GM18511 (cell line): ENCODE results near the gene DPP6.
"Not testable (repeated sequence)": the region's sequence is repeated elsewhere in the genome, so short reads cannot be mapped to it uniquely, and the experiment has no call there.

ENCODE experiments used
- ATAC-seq: cut with Tn5 transposase; IDR thresholded peaks from one replicate; pipeline ENCODE4 v1.9.1; 2021; ENCODE audit warnings: mild to moderate bottlenecking, moderate library complexity; ENCODE audit not compliant: unreplicated experiment

DPP6 gene

DNA sequence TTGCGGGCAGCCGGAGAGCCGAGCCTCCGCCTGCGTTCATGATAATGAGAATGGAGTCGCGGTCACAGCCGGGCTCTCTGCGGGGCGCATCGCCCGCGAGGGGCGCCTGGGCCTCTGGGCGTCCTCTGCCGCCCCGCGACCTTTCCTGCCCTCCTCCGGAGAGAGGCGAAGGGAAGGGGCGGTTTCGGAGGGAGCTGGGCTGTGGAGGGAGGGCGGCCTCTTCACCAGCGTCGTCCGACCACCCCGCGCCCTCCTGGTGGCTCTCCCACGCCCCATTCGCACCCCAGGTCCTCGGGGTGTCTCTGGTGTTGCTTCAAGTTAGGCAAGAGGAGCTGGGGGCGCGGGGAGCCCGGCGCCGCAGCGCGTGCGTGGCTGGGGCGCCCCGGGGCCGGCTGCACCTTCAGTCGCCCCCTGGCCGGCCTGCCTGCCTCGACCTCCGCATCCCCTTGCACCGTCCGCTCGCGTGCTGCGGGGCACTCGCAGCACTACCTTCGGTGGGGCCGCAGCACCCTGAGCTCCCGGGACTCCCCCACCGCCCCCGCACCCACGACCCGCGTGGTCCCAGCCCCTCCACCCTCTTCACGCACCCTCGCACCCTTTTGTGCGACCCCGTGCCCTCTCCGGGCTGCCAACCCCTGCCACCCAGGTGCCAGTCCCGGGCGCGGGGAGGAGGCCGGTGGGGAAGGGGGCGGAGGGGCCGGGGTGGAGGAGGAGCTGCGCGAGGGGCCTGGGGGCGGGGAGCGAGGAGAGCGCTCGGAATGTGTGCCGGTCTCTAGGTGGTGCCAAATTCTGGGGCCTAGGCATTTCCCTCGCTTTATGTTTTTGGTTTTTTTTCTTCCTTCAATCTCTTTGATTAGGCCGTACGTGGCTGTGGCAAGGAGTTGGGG, at the start of gene DPP6:
Gene DPP6, plus strand, starts transcription at position 756 of the 887 bp plus-strand sequence.
- not testable (repeated sequence) for ATAC-seq

DNA sequence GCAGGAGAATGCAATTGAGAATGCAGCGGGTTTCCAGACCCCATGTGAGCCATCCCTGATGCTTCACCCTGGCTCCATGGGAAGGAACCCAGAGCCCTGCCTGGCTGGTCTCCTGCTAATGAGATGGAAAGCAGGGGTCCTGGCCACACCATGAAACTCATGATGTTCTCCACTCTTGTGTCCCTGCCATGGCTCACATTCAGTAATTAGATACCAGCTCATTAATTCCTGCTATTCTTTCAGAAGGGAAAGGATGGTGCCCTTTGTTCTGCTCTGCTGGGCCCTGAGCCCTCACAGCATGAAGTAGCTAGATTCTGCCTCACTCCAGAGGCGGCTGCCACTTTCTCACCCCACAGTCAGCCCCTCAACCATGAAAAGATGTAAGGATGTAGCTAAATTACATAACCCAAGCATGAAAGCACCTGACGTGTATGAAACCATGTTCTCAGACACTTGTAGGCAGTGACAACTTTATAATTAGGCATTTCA, 42.7 kb upstream of the DPP6 start:
- ATAC-seq = not testable (repeated sequence)

DNA sequence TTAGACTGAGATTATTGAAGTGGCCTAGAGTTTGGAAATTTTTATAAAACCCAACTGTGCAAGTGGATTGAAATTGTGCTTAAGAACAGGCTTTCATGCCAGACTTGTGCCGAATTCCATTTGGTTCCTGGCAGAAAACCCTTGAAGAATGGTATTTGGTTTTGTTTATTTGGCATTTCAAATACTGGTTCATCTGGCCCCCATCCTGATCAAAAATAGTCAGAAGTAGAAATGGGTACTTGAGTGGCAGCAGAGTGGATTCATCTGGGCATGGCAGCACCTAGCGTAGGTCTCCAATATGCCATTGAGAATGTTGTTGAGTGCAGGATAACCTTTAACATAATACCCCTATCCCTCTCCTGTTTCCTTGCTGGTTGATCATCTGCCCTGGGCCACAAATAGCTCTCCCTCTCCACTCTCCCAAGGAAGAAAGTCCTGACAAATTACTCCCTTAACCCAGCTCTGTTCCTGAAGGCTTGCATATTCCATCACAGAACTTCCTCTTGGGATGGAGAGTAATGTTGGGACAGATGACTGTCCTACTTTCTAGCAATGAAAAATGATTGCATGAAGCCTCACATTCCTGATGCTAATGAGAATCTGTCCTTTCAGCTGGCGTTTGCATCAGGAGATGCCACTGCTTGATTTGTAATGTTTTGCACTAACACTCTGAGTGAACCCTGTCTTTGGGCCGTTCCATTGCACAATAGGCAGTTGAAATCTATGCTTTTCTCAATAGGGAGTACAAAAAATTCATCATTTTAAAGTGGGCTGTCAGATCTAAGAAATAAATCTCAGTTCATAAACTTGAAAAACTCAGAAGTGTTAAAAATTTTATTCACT, 41.3 kb upstream of the DPP6 start:
- ATAC-seq = not testable (repeated sequence)

DNA sequence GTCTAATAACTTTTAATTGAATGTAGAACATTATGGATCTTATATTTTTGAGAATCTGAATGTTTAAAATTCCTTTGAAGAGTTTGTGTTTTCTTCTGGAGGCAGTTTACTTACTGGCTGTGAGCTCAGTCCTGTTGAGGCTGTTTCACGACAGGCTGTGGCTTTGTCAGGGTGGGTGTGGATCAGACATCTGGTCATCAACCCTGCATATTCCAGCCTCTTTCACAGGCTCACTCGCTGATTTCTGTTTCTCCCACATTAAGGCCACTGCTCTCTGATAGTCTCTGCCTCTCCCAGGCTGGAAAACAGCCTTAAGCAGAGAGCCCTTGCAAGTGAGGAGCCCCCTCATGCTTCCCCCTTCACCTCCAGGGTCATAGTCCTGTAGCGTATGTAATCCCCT, 39.4 kb upstream of the DPP6 start:
- ATAC-seq = not testable (repeated sequence)

DNA sequence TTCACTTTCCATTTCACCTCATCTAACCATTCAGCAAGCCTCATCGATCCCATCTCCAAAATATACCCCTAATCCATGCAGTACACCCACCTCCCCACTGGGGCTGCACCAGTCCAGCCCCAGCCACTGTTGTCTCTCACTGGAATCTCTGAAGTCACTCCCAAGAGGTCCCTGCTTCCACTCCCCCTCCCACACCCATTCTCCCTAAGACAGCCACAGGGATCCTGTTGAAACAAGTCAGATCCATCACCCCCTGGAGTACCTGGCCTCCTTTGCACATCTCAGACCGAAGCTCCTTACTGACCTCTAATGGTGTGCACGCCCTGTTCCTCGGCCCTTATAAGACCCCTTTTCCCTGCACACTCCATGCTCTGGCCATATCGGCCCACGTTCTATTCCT, 36.6 kb upstream of the DPP6 start:
- not testable (repeated sequence) for ATAC-seq

DNA sequence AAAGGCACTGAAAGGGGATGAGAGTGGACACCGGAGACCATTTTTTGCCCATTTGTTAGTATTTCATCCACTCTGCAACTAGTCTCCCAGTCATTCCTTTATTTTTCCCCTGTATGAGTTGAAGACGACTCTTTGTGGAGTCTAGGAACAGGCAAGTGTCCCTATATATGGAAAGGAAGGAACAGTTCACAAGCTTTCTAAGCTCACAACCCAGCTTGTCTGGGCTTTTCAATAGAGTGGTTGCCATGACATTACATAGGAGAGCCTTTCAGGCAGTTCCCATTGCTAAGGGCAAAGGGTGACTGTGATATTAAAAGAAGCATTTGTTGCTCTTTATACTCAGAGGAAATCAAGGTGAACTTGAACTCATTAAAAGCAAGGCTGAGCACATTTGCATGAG, 33.8 kb upstream of the DPP6 start:
- ATAC-seq = not testable (repeated sequence)

DNA sequence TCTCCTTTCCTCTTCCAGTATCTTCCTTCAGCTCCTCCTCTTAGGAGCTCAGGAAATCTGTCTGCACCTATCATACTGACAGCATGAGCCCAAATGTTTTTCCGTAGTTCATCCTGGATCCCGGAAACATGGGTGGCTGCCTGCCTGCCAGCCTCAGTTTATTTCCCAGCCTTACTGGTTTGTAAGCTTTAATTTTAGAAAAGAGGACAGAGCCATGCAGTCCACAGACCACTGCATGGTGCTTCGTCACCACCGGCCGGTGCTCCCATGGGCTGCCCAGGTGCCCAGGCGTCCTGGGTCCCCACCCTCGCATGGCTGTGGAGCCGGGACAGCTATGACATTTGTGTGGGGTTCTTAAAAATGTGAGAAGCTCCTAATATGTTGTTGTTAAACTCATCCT, 24.4 kb upstream of the DPP6 start:
- not testable (repeated sequence) for ATAC-seq

DNA sequence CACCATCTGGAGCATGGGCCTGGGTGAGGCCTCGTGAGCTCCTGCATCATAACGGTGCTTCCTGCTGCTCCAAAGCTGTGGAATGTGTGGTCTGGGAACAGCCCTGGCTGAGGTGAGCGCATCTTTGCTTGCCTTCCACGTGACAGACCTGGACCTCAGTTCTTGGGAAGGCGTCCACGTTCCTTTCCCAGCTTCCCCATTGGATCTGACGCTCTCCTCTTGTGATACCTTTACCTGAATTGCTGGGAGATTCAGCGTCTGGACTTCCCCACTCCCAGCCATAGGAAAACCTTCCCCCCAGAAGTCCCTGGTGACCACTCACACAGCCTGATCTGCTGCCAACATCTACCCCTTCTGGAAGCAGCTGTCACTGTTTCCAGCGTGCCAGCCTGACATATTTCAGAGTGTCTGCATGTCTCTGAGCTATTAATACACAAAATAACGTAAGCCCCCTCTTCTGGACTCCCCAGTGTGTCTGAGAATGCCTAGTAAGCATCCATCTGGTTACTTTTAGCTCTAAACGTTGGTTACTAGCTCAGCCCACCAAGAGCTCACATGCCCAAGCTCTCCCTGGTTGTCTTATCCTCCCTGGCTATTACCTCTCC, 21.6 kb upstream of the DPP6 start:
- not testable (repeated sequence) for ATAC-seq

DNA sequence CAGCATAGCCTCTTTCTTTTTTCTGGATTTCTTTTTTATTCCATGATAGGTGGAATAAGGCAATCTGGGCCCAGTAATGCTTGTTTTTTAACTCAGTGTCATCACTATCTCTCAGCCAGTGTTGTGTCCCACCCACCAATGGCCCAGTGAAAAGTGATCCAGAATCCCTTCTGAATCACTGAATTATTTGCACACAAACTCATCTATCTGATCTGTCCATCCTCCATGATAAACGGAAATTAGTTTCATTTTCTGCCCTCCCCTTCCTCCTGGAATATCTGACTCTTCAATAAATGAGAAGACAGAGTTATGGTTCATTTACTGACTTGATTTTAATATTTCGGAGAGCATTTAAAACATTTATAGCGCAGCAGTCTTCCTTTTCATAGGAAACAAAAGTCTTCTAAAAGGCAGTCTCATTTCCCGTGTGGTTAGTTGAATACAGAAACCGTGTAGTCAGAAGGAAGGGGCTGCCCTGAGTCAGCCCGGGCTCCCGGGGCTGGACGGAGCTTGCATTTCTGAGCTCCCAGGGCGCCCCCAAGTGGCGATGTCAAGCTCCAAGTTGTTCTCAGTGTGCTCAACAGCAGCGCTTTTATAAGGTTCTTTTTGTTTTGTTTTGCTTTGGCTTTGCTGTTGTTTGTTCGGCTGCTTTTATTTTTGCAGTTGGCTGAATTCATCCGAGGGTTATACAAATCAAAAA, 12.6 kb upstream of the DPP6 start:
- ATAC-seq = not testable (repeated sequence)

DNA sequence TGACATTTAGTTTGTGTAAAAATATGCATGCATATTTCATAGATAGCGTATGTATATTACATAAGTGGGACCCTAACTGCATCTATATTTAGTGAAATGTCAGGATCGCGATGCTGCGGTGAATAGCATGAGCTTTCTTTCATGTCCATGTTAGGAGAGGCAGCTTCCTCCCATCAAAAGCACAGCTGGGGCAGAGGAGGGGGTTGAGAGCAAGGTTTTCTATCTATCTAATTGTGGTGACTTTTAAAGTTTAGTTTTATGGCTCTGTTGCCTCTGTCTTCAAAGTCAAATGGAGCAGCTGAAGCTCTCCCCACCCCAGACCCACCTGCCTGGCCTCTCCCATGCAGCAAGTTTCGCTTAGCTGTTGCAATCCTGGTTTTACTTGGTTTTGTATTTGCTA, 1.8 kb upstream of the DPP6 start:
- ATAC-seq = not testable (repeated sequence)

DNA sequence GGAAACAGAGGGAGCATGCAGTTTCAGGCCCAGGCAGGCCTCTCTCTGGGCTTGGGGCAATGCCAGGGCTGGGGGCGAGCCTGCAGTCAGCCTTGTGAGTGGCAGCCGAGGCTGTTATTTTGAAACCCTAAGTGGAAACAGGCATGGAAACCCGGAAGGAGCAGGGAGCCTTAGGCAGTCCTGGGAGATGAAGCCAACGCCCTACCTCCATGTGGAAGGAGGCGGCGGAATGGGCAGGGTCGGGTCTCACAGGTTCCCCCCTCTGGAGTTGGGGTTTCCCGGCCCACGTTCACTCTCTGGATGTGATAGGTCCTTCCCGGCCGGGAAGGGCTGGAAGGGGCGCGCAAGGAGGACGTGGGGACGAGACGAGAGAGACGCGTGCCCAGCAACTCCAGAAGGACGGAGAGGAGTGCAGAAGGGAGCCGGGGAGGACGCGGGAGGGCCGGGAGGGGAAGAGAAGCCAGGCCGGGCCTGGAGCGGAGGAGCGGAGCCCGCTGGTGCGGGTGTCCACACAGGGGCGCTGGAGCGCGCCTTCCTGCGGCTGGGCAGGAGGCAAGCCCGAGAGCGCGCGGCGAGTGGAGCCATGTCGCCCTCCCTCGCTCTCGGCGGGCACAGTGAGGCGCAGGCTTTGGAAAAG, 1.1 kb upstream of the DPP6 start:
- not testable (repeated sequence) for ATAC-seq

DNA sequence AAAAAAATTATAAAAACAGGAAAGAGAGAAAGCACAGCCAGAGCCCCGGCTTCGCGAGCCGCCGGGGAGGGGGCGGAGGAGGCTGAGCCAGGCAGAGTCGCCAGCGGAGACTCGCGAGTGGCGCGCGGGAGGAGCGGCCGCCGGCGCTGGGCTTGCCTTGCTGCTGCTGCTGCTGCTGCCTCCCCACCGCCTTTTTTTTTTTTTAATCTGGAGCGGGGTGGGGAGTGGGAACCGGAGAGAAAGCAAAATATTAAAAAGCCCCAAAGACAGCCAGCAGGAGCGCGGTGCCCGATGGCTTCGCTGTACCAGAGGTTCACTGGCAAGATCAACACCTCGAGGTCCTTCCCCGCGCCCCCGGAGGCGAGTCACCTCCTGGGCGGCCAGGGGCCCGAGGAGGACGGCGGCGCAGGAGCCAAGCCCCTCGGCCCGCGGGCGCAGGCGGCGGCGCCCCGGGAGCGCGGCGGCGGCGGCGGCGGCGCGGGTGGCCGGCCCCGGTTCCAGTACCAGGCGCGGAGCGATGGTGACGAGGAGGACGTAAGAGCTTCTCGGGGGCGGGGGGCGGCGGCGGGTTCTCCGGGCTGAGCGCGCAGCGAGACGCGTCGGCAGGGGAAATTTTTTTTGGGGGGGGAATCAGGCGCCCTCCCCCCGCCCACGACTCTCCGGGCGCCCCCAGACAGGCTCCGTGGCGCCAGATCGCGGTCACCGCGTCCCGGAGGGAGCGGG, 493 bp downstream of the DPP6 start:
- not testable (repeated sequence) for ATAC-seq

DNA sequence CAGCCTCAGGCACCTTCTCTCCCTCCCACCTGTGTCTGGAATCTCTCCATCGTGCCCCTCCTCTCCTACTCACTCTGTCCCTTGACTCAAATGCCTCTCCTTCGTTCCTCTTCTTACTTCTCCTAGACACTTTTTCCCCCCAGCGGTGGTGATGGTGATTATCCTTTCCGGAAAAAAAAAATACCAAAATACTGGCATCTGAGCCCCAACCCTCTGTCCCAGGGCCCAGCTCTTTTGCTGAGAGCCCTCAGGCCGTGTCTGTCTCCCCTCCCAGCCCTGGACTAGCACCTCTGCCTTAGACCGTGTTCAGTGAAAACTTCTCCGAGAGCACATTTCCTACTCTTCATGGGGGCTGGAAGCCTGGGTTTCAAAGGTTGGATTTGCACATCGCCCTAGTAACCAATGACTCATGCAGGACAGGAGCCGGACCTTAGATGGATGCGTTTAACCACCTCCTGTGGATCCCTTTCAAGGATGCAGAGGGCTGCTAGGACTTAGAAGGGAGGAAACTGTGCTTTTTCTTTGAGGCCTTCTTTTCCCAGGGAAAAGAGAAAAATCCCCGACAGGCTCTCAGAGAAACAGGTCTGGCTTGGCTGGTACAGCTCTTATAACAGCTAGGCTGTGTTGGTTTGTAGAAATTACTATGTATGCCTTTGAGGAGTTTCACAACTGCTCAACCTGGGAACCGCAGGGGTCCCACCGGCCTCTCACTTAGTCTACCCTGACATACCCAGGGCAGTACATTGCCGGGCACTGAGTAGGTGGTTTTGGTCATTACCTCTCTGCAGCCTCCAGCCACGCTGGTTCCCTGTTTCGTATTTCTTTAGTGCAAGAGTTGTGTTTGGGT, 1.5 kb downstream of the DPP6 start:
- not testable (repeated sequence) for ATAC-seq

DNA sequence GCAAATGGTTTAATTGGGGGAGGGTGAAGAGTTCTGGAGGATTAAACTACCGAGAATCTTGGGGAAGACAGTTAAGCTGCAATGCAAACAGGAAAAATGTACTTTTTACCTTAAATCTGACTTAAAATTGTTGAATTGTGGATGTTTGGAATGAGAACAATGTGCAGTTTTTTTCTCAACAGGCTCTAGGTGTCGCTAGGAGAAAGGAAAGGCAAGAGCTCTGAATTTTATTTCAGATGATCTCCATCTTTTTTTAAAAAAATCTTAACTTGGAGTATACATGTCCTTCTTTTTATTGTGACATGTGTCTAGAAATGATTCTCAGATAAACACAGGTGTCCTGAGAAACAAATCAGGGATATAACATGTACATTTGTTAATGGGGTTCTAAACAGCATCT, 2.5 kb downstream of the DPP6 start:
- ATAC-seq = not testable (repeated sequence)

DNA sequence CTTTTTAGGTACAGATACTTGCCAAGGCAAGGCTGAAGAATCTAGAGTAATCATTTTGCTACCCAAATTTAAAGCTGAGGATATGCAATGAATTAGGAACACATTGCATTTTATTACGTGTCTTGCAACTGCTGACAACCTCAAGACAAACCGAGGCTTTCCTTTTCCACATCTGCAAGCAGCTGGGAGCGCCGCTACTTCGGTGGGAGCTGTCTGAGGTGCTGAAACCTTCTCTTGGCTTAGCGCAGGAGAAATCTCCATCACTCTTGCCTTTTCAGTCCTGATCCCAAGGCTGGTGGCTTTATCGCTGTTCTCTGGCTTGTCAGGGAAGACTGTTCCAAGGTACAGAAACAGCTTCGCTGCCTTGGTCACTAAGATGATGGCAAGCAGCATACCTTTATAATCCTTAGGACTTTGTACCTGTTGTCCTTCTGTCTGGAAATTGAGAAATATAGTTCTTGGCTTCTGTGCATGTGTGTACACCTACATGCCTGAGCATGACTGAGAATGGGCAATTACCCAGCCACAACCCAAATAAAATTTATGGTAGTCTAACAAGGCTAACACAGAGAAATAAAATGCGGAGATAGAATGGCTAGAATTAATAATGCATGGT, 3.4 kb downstream of the DPP6 start:
- not testable (repeated sequence) for ATAC-seq

DNA sequence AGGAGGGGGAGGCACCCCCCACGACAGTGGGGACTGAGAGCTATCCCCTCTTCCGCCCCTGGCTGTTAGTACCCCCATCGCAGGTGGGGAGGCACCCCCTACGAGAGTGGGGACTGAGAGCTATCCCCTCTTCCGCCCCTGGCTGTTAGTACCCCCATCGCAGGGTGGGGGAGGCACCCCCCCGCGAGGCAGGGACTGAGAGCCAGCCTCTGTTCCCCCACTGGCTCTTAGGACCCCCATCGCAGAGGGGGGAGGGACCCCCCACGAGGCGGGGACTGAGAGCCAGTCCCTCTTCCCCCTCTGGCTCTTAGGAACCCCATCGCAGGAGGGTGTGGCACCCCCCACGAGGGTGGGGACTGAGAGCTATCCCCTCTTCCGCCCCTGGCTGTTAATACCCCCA, 6.6 kb downstream of the DPP6 start:
- ATAC-seq = not testable (repeated sequence)

DNA sequence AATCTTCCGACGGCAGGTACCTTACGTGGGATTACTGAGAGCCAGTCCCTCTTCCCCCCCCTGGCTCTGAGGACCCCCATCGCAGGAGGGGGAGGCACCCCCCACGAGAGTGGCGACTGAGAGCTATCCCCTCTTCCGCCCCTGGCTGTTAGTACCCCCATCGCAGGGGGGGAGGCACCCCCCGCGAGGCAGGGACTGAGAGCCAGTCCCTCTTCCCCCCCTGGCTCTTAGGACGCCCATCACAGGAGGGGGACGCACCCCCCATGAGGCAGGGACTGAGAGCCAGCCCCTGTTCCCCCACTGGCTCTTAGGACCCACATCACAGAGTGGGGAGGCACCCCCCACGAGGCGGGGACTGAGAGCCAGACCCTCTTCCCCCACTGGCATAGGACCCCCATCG, 8.4 kb downstream of the DPP6 start:
- not testable (repeated sequence) for ATAC-seq

DNA sequence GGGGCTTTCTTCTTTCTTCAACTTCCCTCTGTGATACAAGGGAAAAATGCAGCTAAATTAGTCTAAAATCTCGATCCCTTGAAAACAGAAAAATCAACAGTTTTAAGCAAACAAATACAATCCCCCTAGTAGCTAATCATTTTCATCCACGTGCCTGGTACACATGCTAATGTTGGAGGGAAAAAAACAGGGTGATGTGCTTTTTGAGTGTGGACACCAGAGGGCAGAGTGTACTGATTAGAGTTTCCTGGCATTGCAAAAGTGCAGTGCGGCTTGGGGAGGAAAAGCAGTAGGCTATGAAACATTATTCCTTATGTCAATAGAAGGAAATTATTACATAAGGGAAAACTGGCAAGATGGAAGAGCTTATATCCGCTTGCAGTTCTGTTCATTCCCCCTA, 19.6 kb downstream of the DPP6 start:
- ATAC-seq = not testable (repeated sequence)
